Activated CD4-positive, alpha-beta T cell treated with anti-CD3 and anti-CD28 coated beads, Interleukin-2, amount 10 ng/mL, durations not matched to agents 7 days and 5 days (primary cell): ENCODE data around the gene CNIH4. TPM values are rescaled to one million over a fixed set of nuclear protein-coding genes. Genes with fewer than 3 reads are reported as not detected.
A peak's percentile ranks its signal among the peaks of the same experiment; 100 is the strongest.

Experiments used
- CTCF ChIA-PET: fragments of 350-600 bp; sonication (Branson Sonifier 250); formaldehyde crosslinking; loops from one replicate; lab custom pipeline; 2021; ENCODE audit warnings: antibody characterized with exemption; lab: Charles Lee
- POLR2A ChIA-PET: fragments of 350-600 bp; sonication (Branson Sonifier 250); formaldehyde crosslinking; loops from one replicate; lab custom pipeline; 2021; ENCODE audit warnings: antibody characterized with exemption; lab: Charles Lee
- DNase-seq: peaks from one replicate; pipeline ENCODE4 v3.0.0-alpha.2; 2020
- H3K27ac Mint-ChIP-seq: one replicate; pipeline ENCODE4 v1.8.0; 2021; ENCODE audit warnings: mild to moderate bottlenecking, moderate library complexity, mixed read lengths
- H3K27me3 Mint-ChIP-seq: one replicate; pipeline ENCODE4 v1.8.0; 2021; ENCODE audit warnings: mixed read lengths
- H3K36me3 Mint-ChIP-seq: one replicate; pipeline ENCODE4 v1.8.0; 2021; ENCODE audit warnings: low read depth, mixed read lengths
- H3K4me1 Mint-ChIP-seq: one replicate; pipeline ENCODE4 v1.8.0; 2021; ENCODE audit warnings: mixed read lengths
- H3K4me3 Mint-ChIP-seq: one replicate; pipeline ENCODE4 v1.8.0; 2021; ENCODE audit warnings: mild to moderate bottlenecking, moderate library complexity, mixed read lengths
- H3K9me3 Mint-ChIP-seq: one replicate; pipeline ENCODE4 v1.8.0; 2021; ENCODE audit warnings: mixed read lengths
- total RNA-seq, 2 experiments: library from RNA; stranded (reverse); gene quantifications; one replicate each; pipeline ENCODE4 v1.2.3, GENCODE V29; 2021

The CNIH4 gene
- total RNA-seq, 2 experiments from 2014 or later = 37.0 to 39.5 TPM

GRCh38 chr1:224353975-224354925 lies 2.4 kb upstream of the CNIH4 start:
- H3K36me3 Mint-ChIP-seq = peaks cover 15% of the 10 kb centered on the region
- H3K27me3 Mint-ChIP-seq = no peaks in the 10 kb centered on the region
- DNase-seq = no peak
- H3K9me3 Mint-ChIP-seq = no peaks in the 10 kb centered on the region
- no peak overlapping the region for H3K4me3 Mint-ChIP-seq
- peaks cover 35% of the 10 kb centered on the region for H3K4me1 Mint-ChIP-seq
- no peak overlapping the region for H3K27ac Mint-ChIP-seq
- ChIA-PET POLR2A (no interaction called here), CTCF (interaction anchor here (0.6 kb wide), 1 partner anchor 129 kb away, joined by 3 read pairs; no protein-coding TSS in a partner anchor)

- Mint-ChIP-seq H3K27ac (peak overlapping the region; percentile 80), H3K9me3 (no peaks in the 10 kb centered on the region), H3K36me3 (peaks cover 27% of the 10 kb centered on the region), H3K27me3 (no peaks in the 10 kb centered on the region), H3K4me1 (peaks cover 50% of the 10 kb centered on the region), H3K4me3 (peak overlapping the region; percentile 87)
- no peak for DNase-seq
- CTCF ChIA-PET = interaction anchor here (0.9 to 1.6 kb wide), 4 partner anchors 14 to 612 kb away, joined by 3 to 4 read pairs (median 3); no protein-coding TSS in a partner anchor
- POLR2A ChIA-PET = no interaction called here
Measured at GRCh38 chr1:224357626-224358124, 996 bp downstream of the CNIH4 start.

DNA sequence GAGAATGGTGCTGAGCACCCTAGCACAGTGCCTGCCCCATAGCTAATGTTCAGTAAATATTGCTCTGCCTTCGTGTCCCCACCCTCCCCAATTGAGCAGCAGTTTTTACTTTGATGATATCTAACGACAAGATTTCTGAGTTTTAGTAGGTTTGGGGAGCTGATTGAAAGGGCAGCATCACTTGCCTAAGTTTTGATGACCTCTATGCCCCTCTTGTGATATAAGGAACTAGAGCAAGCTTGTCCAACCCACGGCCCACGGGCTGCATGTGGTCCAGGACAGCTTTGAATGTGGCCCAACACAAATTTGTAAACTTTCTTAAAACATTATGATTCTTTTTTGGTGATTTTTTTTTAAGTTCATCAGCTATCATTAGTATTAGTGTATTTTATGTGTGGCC lies 1.6 kb downstream of the CNIH4 start:
- H3K4me1 Mint-ChIP-seq = peaks cover 53% of the 10 kb centered on the region
- DNase-seq = no peak
- H3K36me3 Mint-ChIP-seq = peaks cover 31% of the 10 kb centered on the region
- H3K27ac Mint-ChIP-seq = no peak overlapping the region
- no peaks in the 10 kb centered on the region for H3K9me3 Mint-ChIP-seq
- no peaks in the 10 kb centered on the region for H3K27me3 Mint-ChIP-seq
- ChIA-PET POLR2A (no interaction called here), CTCF (interaction anchor here (0.6 to 1.6 kb wide), 7 partner anchors 13 to 612 kb away, joined by 3 to 4 read pairs (median 3); no protein-coding TSS in a partner anchor)
- H3K4me3 Mint-ChIP-seq = peak overlapping the region; percentile 87

- no peak overlapping the region for H3K27ac Mint-ChIP-seq
- POLR2A ChIA-PET = no interaction called here
- peaks cover 53% of the 10 kb centered on the region for H3K4me1 Mint-ChIP-seq
Measured at GRCh38 chr1:224359207-224359606, 2.5 kb downstream of the CNIH4 start.

DNA sequence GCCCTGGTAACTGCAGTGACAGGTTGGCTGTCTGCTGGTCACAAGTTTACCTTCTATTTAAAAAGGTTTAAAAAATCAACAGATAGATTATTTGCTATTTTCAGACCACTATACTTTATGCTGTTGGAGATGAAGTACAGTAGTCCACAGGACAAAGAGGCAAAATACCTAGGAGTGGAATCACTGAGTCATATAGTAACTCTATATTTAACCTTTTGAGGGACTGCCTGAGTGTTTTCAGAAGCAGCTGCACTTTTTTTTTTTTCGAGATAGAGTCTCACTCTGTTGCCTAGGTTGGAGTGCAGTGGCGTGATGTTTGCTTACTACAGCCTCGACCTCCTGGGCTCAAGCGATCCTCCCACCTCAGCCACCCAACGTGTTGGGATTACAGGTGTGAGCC lies 11.7 kb downstream of the CNIH4 start:
- ChIA-PET POLR2A (no interaction called here), CTCF (interaction anchor here (0.6 to 1.7 kb wide), 4 partner anchors 9 to 74 kb away, joined by 3 to 5 read pairs (median 4); no protein-coding TSS in a partner anchor)
- no peak overlapping the region for H3K27ac Mint-ChIP-seq
- DNase-seq = no peak
- H3K27me3 Mint-ChIP-seq = no peaks in the 10 kb centered on the region
- no peaks in the 10 kb centered on the region for H3K9me3 Mint-ChIP-seq
- H3K4me1 Mint-ChIP-seq = peaks cover 22% of the 10 kb centered on the region
- no peak overlapping the region for H3K4me3 Mint-ChIP-seq
- H3K36me3 Mint-ChIP-seq = peaks cover 73% of the 10 kb centered on the region

More at GRCh38 chr1:224359207-224359606, 2.5 kb downstream of the CNIH4 start:
- DNase-seq = no peak
- CTCF ChIA-PET = no interaction called here
- no peaks in the 10 kb centered on the region for H3K27me3 Mint-ChIP-seq
- H3K36me3 Mint-ChIP-seq = peaks cover 39% of the 10 kb centered on the region
- no peak overlapping the region for H3K4me3 Mint-ChIP-seq
- H3K9me3 Mint-ChIP-seq = no peaks in the 10 kb centered on the region

GRCh38 chr1:224373008-224373590 lies 16.4 kb downstream of the CNIH4 start:
- H3K4me1 Mint-ChIP-seq = peaks cover 51% of the 10 kb centered on the region
- peak overlapping the region; percentile 57 for H3K27ac Mint-ChIP-seq
- H3K36me3 Mint-ChIP-seq = peaks cover 83% of the 10 kb centered on the region
- no peak for DNase-seq
- no peak overlapping the region for H3K4me3 Mint-ChIP-seq
- H3K27me3 Mint-ChIP-seq = no peaks in the 10 kb centered on the region
- CTCF ChIA-PET = interaction anchor here (0.6 to 1.0 kb wide), 2 partner anchors 9 to 1647 kb away, joined by 3 read pairs; no protein-coding TSS in a partner anchor
- POLR2A ChIA-PET = no interaction called here
- H3K9me3 Mint-ChIP-seq = no peaks in the 10 kb centered on the region

DNA sequence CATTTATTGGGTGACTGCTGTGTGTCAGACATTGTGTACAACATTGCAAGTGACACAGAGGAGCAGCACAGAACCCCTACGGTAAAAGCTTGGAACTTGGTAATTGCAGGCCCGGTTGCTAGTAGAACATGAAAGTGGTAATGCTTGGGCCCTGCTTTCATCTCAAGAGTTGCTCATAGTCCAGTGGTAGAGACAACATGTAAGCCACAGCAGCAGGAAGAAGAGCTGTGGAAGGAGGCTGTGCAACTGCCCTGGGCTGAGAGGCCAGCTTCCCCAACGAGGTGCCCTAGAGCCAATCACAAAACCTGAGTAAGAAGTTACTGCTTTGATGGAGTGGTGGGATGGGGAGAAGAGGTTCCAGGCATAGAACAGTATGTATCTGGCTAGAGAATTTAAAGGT lies 18.4 kb downstream of the CNIH4 start:
- Mint-ChIP-seq H3K9me3 (no peaks in the 10 kb centered on the region), H3K27ac (peak overlapping the region; percentile 81), H3K4me3 (no peak overlapping the region), H3K27me3 (no peaks in the 10 kb centered on the region), H3K4me1 (peaks cover 66% of the 10 kb centered on the region), H3K36me3 (peaks cover 84% of the 10 kb centered on the region)
- no peak for DNase-seq
- ChIA-PET POLR2A (interaction anchor here (0.7 kb wide), 1 partner anchor 166 kb away, joined by 23 read pairs; no protein-coding TSS in a partner anchor), CTCF (interaction anchor here (0.6 to 1.7 kb wide), 4 partner anchors 9 to 236 kb away, joined by 3 to 4 read pairs (median 4); no protein-coding TSS in a partner anchor)

- H3K27ac Mint-ChIP-seq = peak overlapping the region; percentile 87
- ChIA-PET CTCF (interaction anchor here (0.6 to 2.0 kb wide), 6 partner anchors 13 to 259 kb away, joined by 3 to 5 read pairs (median 3); no protein-coding TSS in a partner anchor), POLR2A (no interaction called here)
- H3K27me3 Mint-ChIP-seq = no peaks in the 10 kb centered on the region
- H3K4me1 Mint-ChIP-seq = peaks cover 89% of the 10 kb centered on the region
- H3K9me3 Mint-ChIP-seq = no peaks in the 10 kb centered on the region
- H3K4me3 Mint-ChIP-seq = no peak overlapping the region
- peaks cover 86% of the 10 kb centered on the region for H3K36me3 Mint-ChIP-seq
- DNase-seq = peak; percentile 22
Measured at GRCh38 chr1:224377676-224378006, 21.0 kb downstream of the CNIH4 start.

GRCh38 chr1:224378855-224379631 lies 22.4 kb downstream of the CNIH4 start:
- Mint-ChIP-seq H3K4me3 (peak overlapping the region; percentile 62), H3K27me3 (no peaks in the 10 kb centered on the region), H3K36me3 (peaks cover 82% of the 10 kb centered on the region), H3K9me3 (no peaks in the 10 kb centered on the region), H3K4me1 (peaks cover 89% of the 10 kb centered on the region), H3K27ac (peak overlapping the region; percentile 82)
- DNase-seq = no peak
- CTCF ChIA-PET = interaction anchor here (1.5 kb wide), 1 partner anchor 11 kb away, joined by 4 read pairs; no protein-coding TSS in a partner anchor
- POLR2A ChIA-PET = no interaction called here

DNA sequence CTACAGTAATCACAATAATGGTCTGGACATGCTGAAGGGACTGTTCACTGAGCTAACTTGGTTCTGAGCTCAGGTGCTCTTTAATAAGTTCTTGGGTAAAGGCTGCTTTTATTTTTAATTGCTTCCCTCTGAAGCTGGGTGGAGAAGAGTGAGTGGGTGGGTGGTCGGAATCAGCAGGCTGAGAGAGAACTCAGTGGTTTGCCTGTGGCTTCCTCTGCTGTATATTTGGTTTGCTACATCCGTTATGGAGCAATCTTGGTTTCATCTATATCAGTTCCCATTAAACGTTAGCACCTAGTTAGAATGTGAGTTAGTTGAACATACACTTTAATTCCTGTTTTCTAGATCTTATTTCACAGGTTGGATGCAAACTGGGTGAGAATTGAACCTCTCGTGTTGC lies 23.3 kb downstream of the CNIH4 start:
- ChIA-PET CTCF (interaction anchor here (1.5 kb wide), 1 partner anchor 12 kb away, joined by 4 read pairs; no protein-coding TSS in a partner anchor), POLR2A (interaction anchor here (1.0 kb wide), 1 partner anchor 9 kb away, joined by 3 read pairs; no protein-coding TSS in a partner anchor)
- Mint-ChIP-seq H3K27me3 (no peaks in the 10 kb centered on the region), H3K9me3 (no peaks in the 10 kb centered on the region), H3K36me3 (peaks cover 78% of the 10 kb centered on the region), H3K27ac (peak overlapping the region; percentile 82), H3K4me1 (peaks cover 82% of the 10 kb centered on the region), H3K4me3 (peak overlapping the region; percentile 62)
- DNase-seq = peak; percentile 70

DNA sequence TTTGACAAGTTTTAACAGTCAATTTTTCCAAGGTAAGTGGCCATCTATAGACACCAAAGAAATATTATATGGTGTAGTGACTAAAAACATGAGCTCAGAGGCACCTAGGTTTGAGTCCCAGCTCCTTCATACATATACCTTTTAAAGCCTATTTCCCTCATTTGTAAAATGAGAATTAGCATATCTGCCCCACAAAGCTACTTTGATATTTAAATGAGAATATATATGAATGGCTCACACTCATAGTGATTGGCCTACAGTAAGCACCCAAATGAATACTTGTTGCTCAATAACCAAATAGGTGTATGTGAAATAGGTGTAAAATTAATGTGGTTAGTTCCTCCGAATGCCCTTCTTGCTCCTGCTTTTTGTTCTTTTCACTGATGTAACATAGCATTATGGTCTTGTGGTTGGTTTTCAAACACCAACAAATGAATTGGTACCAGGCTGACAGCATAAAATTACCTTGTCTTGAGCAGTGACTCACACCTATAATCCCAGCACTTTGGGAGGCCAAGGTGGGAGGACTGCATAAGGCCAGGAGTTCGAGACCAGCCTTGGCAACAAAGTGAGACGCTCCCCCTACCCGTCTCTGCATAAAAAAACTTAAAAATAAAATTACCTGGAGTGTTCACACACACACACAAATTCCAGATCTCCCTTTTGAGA lies 25.3 kb downstream of the CNIH4 start:
- ChIA-PET POLR2A (interaction anchor here (1.1 kb wide), 1 partner anchor 22 kb away, joined by 3 read pairs; no protein-coding TSS in a partner anchor), CTCF (interaction anchor here (1.1 to 2.8 kb wide), 3 partner anchors 13 to 266 kb away, joined by 4 to 11 read pairs (median 4); no protein-coding TSS in a partner anchor)
- H3K4me3 Mint-ChIP-seq = no peak overlapping the region

More for the DNA sequence above, 25.3 kb downstream of the CNIH4 start:
- Mint-ChIP-seq H3K27ac (peak overlapping the region; percentile 75), H3K27me3 (no peaks in the 10 kb centered on the region), H3K36me3 (peaks cover 75% of the 10 kb centered on the region), H3K4me1 (peaks cover 70% of the 10 kb centered on the region), H3K9me3 (no peaks in the 10 kb centered on the region)
- DNase-seq = no peak
